RPMI8226 (cell line): ENCODE data around the gene ZFX.

Source experiments
- DNase-seq: peaks from one replicate; pipeline ENCODE4 v3.0.0-alpha.2; 2015

ZFX gene

GRCh38 chrX:24243188-24243587 is 93.7 kb downstream of the ZFX start:
- DNase-seq = no peak

- DNase-seq = no peak
Measured at GRCh38 chrX:24243692-24244091, 94.2 kb downstream of the ZFX start.

GRCh38 chrX:24245202-24245601 is 95.7 kb downstream of the ZFX start:
- DNase-seq = no peak

- DNase-seq = no peak
Measured at GRCh38 chrX:24248042-24248441, 98.5 kb downstream of the ZFX start.

GRCh38 chrX:24253030-24253429 is 103.5 kb downstream of the ZFX start:
- DNase-seq = no peak

GRCh38 chrX:24253469-24253868 is 103.9 kb downstream of the ZFX start:
- no peak for DNase-seq

- no peak for DNase-seq
Measured at GRCh38 chrX:24257011-24257410, 107.5 kb downstream of the ZFX start.

- DNase-seq = peak; percentile 55
Measured at GRCh38 chrX:24259544-24260240, 110.2 kb downstream of the ZFX start.

GRCh38 chrX:24260842-24261550 is 111.5 kb downstream of the ZFX start:
- no peak for DNase-seq

- no peak for DNase-seq
Measured at GRCh38 chrX:24262309-24262708, 112.8 kb downstream of the ZFX start.

- no peak for DNase-seq
Measured at GRCh38 chrX:24264383-24264782, 114.9 kb downstream of the ZFX start.
